WTC11 (cell line): Measurements from ENCODE around the gene TM2D1. TPM values are rescaled to one million over a fixed set of nuclear protein-coding genes. Genes with fewer than 3 reads are reported as not detected.

ENCODE experiments used
- ARID4B ChIP-seq: sonication (generic); formaldehyde crosslinking; IDR thresholded peaks from 2 replicates; pipeline ENCODE4 v1.8.0; 2023; ENCODE audit warnings: missing genetic modification reagents, mild to moderate bottlenecking, borderline replicate concordance
- ATF2 ChIP-seq: sonication (generic); formaldehyde crosslinking; IDR thresholded peaks from 2 replicates; pipeline ENCODE4 v1.8.1; 2022; ENCODE audit warnings: low read depth, missing genetic modification reagents, borderline replicate concordance
- CDX4 ChIP-seq: fragments of 250-450 bp; sonication (Bioruptor Pico); IDR thresholded peaks from 2 replicates; pipeline ENCODE4 v1.9.0; 2021; ENCODE audit warnings: moderate library complexity, mild to moderate bottlenecking, inconsistent platforms, borderline replicate concordance
- CREB1 ChIP-seq: sonication (generic); formaldehyde crosslinking; IDR thresholded peaks from 2 replicates; pipeline ENCODE4 v1.8.0; 2023; ENCODE audit warnings: mild to moderate bottlenecking, missing genetic modification reagents
- CREM ChIP-seq: sonication (generic); formaldehyde crosslinking; IDR thresholded peaks from 2 replicates; pipeline ENCODE4 v1.8.1; 2022; ENCODE audit warnings: mild to moderate bottlenecking, missing genetic modification reagents, moderate library complexity
- E2F4 ChIP-seq: sonication (generic); formaldehyde crosslinking; IDR thresholded peaks from 2 replicates; pipeline ENCODE4 v1.8.1; 2022; ENCODE audit warnings: low read depth, mild to moderate bottlenecking, moderate library complexity, missing genetic modification reagents, borderline replicate concordance
- ELF4 ChIP-seq: sonication (generic); formaldehyde crosslinking; IDR thresholded peaks from 2 replicates; pipeline ENCODE4 v1.8.1; 2022; ENCODE audit warnings: low read depth, mild to moderate bottlenecking, moderate library complexity, missing genetic modification reagents
- EMX1 ChIP-seq: fragments of 250-450 bp; sonication (Bioruptor Pico); IDR thresholded peaks from 2 replicates; pipeline ENCODE4 v1.8.0; 2021; ENCODE audit warnings: mild to moderate bottlenecking
- ESRRA ChIP-seq: sonication (generic); formaldehyde crosslinking; IDR thresholded peaks from 2 replicates; pipeline ENCODE4 v1.8.1; 2022; ENCODE audit warnings: mild to moderate bottlenecking, missing genetic modification reagents, borderline replicate concordance
- ETV6 ChIP-seq: sonication (generic); formaldehyde crosslinking; IDR thresholded peaks from 2 replicates; pipeline ENCODE4 v1.8.1; 2022; ENCODE audit warnings: mild to moderate bottlenecking, missing genetic modification reagents
- GABPB1 ChIP-seq: sonication (generic); formaldehyde crosslinking; IDR thresholded peaks from 2 replicates; pipeline ENCODE4 v1.8.1; 2023; ENCODE audit warnings: mild to moderate bottlenecking, missing genetic modification reagents
- KAT7 ChIP-seq: sonication (generic); formaldehyde crosslinking; IDR thresholded peaks from 2 replicates; pipeline ENCODE4 v1.8.1; 2023; ENCODE audit warnings: missing genetic modification reagents, mild to moderate bottlenecking, borderline replicate concordance
- NR2C2 ChIP-seq: sonication (generic); formaldehyde crosslinking; IDR thresholded peaks from 2 replicates; pipeline ENCODE4 v1.8.0; 2022; ENCODE audit warnings: mild to moderate bottlenecking, missing genetic modification reagents
- PRRX2 ChIP-seq: fragments of 250-450 bp; sonication (Bioruptor Pico); IDR thresholded peaks from 2 replicates; pipeline ENCODE4 v1.8.0; 2021; ENCODE audit warnings: mild to moderate bottlenecking
- RELA ChIP-seq: sonication (generic); formaldehyde crosslinking; IDR thresholded peaks from 2 replicates; pipeline ENCODE4 v1.8.1; 2022; ENCODE audit warnings: missing genetic modification reagents, mild to moderate bottlenecking, borderline replicate concordance
- SMAD3 ChIP-seq: sonication (generic); formaldehyde crosslinking; IDR thresholded peaks from 2 replicates; pipeline ENCODE4 v1.8.0; 2022; ENCODE audit warnings: missing genetic modification reagents, mild to moderate bottlenecking, borderline replicate concordance
- SOX15 ChIP-seq: fragments of 250-450 bp; sonication (Bioruptor Pico); IDR thresholded peaks from 2 replicates; pipeline ENCODE4 v1.9.0; 2021; ENCODE audit warnings: mild to moderate bottlenecking
- SP1 ChIP-seq: sonication (generic); formaldehyde crosslinking; conservative IDR thresholded peaks from 2 replicates; pipeline ENCODE4 v1.8.1; 2022; ENCODE audit warnings: missing genetic modification reagents
- TEAD1 ChIP-seq: sonication (generic); formaldehyde crosslinking; IDR thresholded peaks from 2 replicates; pipeline ENCODE4 v1.8.0; 2022; ENCODE audit warnings: mild to moderate bottlenecking, missing genetic modification reagents
- ZBTB21 ChIP-seq: sonication (generic); formaldehyde crosslinking; IDR thresholded peaks from 2 replicates; pipeline ENCODE4 v1.8.1; 2023; ENCODE audit warnings: mild to moderate bottlenecking, missing genetic modification reagents, borderline replicate concordance
- ZNF263 ChIP-seq: sonication (generic); formaldehyde crosslinking; IDR thresholded peaks from 2 replicates; pipeline ENCODE4 v1.8.1; 2022; ENCODE audit warnings: low read depth, mild to moderate bottlenecking, moderate library complexity, missing genetic modification reagents
- ZNF423 ChIP-seq: fragments of 250-450 bp; sonication (Bioruptor Pico); IDR thresholded peaks from 2 replicates; pipeline ENCODE4 v2.1.2; 2022; ENCODE audit warnings: mild to moderate bottlenecking, moderate library complexity
- ZNF671 ChIP-seq: fragments of 250-450 bp; sonication (Bioruptor Pico); IDR thresholded peaks from 2 replicates; pipeline ENCODE4 v1.8.0; 2021; ENCODE audit warnings: mild to moderate bottlenecking
- ZSCAN18 ChIP-seq: fragments of 250-450 bp; sonication (Bioruptor Pico); IDR thresholded peaks from 2 replicates; pipeline ENCODE4 v2.1.2; 2022; ENCODE audit warnings: mild to moderate bottlenecking, moderate library complexity
- total RNA-seq: library from RNA; stranded (reverse); gene quantifications from 3 replicates; pipeline ENCODE4 v1.2.3, GENCODE V29; 2021
- TF ChIP-seq, protein P1 (sequence below): sonication (generic); formaldehyde crosslinking; IDR thresholded peaks from 2 replicates; pipeline ENCODE4 v1.8.0; 2022; ENCODE audit warnings: mild to moderate bottlenecking, missing genetic modification reagents
- TF ChIP-seq, protein P2 (sequence below): sonication (generic); formaldehyde crosslinking; IDR thresholded peaks from 2 replicates; pipeline ENCODE4 v1.8.1; 2023; ENCODE audit warnings: mild to moderate bottlenecking, moderate library complexity, missing genetic modification reagents

TM2D1 gene
- total RNA-seq, 1 experiment from 2014 or later, result 21.6 TPM

DNA sequence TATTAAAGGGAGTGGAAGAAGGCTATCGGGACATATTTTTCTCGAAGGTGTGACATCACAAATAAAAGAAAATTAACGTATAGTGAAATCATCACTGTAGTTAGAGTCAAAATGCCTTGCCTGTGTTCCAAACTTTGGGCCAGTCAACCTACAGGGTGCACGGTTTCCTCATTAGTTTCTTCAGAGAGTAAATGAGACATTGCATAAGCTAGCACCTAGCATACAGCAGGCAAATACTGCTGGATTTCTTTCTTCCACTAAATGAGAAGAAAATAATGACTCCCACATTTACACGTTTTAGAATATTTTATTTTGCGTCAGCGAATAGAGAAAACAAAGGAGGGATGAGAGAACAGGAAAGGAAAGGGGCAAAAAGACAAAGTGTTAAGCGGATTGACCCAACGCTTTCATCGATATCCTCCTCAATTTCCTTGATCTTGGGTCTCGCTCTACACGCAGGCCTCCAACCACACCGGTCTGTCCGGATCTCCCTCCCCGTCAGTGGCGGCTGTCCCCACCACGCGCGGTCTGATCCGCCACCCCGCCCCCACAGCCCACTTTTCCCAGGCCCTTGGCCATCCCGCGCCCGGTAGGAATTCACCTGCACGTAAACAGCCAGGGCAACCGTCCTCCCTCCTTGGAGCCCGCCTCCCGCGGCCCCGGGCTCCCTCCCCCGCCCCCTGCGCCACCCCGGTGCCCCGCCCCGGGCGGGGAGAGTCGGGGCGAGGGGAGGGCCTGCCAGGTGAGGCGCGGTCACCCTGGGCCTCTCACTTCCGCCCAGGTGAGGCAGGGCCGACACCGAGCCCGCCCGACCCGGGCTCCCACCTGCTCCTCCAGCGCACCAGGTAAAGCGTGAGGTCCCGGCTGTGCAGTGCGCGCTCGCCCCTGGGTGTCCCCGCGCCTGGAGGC lies 17.0 kb upstream of the TM2D1 start, which contains the start of gene PATJ (continued):
- TF ChIP-seq CREM (CRISPR knock-in tag) (no peak), SOX15 (CRISPR knock-in tag) (no peak), E2F4 (CRISPR knock-in tag) (0 out of 2 replicates have a peak, but pooled peaks have one; percentile 55), PRRX2 (CRISPR knock-in tag) (no peak), CREB1 (no peak), TEAD1 (CRISPR knock-in tag) (no peak; the same call in 1 of the 2 replicates), EMX1 (CRISPR knock-in tag) (no peak), RELA (CRISPR knock-in tag) (no peak), ELF4 (no peak), ZNF423 (CRISPR knock-in tag) (peak; percentile 81), SMAD3 (CRISPR knock-in tag) (no peak), GABPB1 (CRISPR knock-in tag) (no peak), ZNF263 (CRISPR knock-in tag) (0 out of 2 replicates have a peak, but pooled peaks have one; percentile 5), ARID4B (CRISPR knock-in tag) (0 out of 2 replicates have a peak, but pooled peaks have one; percentile 3), NR2C2 (CRISPR knock-in tag) (no peak), ESRRA (CRISPR knock-in tag) (no peak), ETV6 (CRISPR knock-in tag) (no peak), SP1 (CRISPR knock-in tag) (peak; percentile 50; the same call in 1 of the 2 replicates), ZNF671 (CRISPR knock-in tag) (no peak), CDX4 (CRISPR knock-in tag) (no peak), KAT7 (no peak), ZSCAN18 (no peak), ATF2 (CRISPR knock-in tag) (no peak), ZBTB21 (peak; percentile 53; the same call in 1 of the 2 replicates)
- TF ChIP-seq, protein P1, sequence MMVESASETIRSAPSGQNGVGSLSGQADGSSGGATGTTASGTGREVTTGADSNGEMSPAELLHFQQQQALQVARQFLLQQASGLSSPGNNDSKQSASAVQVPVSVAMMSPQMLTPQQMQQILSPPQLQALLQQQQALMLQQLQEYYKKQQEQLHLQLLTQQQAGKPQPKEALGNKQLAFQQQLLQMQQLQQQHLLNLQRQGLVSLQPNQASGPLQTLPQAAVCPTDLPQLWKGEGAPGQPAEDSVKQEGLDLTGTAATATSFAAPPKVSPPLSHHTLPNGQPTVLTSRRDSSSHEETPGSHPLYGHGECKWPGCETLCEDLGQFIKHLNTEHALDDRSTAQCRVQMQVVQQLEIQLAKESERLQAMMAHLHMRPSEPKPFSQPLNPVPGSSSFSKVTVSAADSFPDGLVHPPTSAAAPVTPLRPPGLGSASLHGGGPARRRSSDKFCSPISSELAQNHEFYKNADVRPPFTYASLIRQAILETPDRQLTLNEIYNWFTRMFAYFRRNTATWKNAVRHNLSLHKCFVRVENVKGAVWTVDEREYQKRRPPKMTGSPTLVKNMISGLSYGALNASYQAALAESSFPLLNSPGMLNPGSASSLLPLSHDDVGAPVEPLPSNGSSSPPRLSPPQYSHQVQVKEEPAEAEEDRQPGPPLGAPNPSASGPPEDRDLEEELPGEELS (CRISPR knock-in tag), result no peak
- TF ChIP-seq, protein P2, sequence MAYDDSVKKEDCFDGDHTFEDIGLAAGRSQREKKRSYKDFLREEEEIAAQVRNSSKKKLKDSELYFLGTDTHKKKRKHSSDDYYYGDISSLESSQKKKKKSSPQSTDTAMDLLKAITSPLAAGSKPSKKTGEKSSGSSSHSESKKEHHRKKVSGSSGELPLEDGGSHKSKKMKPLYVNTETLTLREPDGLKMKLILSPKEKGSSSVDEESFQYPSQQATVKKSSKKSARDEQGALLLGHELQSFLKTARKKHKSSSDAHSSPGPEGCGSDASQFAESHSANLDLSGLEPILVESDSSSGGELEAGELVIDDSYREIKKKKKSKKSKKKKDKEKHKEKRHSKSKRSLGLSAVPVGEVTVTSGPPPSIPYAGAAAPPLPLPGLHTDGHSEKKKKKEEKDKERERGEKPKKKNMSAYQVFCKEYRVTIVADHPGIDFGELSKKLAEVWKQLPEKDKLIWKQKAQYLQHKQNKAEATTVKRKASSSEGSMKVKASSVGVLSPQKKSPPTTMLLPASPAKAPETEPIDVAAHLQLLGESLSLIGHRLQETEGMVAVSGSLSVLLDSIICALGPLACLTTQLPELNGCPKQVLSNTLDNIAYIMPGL, result no peak; the same call in 1 of the 2 replicates
